Measurements from ENCODE around the gene LRRC56.

GRCh38 chr11:561148-562003 is 24.0 kb downstream of the LRRC56 start:
- TF ChIP-seq CTCF (IDR thresholded peaks at IDR 0.05): no peak
- TF ChIP-seq POLR2A (IDR thresholded peaks at IDR 0.05): no peak

Data from suprapubic skin (tissue), 3 donors.